Esophagus squamous epithelium (tissue), 4 donors: ENCODE data around the gene TRIM42.

Experiments used
- POLR2A ChIP-seq, 4 donors: fragments of 450-650 bp; IDR thresholded peaks; one replicate each; pipeline ENCODE4 v1.6.1; 2017; ENCODE audit warnings: antibody characterized with exemption in 4 of 4, mild to moderate bottlenecking in 4 of 4, moderate library complexity in 3 of 4
- TF ChIP-seq, protein P1 (sequence below), 6 experiments: fragments of 450-650 bp in 4 of 6; fragments of 200-600 bp in 2 of 6; sonication (generic) in 2 of 6; IDR thresholded peaks; one replicate each; pipeline ENCODE4 v1.5.1; 2016 to 2019; ENCODE audit warnings: antibody characterized with exemption in 6 of 6, mild to moderate bottlenecking in 4 of 6, moderate library complexity in 4 of 6

GRCh38 chr3:140686128-140686527 is 8.3 kb downstream of the TRIM42 start:
- TF ChIP-seq, protein P1, sequence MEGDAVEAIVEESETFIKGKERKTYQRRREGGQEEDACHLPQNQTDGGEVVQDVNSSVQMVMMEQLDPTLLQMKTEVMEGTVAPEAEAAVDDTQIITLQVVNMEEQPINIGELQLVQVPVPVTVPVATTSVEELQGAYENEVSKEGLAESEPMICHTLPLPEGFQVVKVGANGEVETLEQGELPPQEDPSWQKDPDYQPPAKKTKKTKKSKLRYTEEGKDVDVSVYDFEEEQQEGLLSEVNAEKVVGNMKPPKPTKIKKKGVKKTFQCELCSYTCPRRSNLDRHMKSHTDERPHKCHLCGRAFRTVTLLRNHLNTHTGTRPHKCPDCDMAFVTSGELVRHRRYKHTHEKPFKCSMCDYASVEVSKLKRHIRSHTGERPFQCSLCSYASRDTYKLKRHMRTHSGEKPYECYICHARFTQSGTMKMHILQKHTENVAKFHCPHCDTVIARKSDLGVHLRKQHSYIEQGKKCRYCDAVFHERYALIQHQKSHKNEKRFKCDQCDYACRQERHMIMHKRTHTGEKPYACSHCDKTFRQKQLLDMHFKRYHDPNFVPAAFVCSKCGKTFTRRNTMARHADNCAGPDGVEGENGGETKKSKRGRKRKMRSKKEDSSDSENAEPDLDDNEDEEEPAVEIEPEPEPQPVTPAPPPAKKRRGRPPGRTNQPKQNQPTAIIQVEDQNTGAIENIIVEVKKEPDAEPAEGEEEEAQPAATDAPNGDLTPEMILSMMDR (IDR thresholded peaks at IDR 0.05): no peak
- TF ChIP-seq POLR2A (IDR thresholded peaks at IDR 0.05): no peak
